Suprapubic skin (tissue), 4 donors: ENCODE results near the gene CLTCL1. TPM values are rescaled to one million over a fixed set of nuclear protein-coding genes. Genes with fewer than 3 reads are reported as not detected.

Source experiments
- DNase-seq, 2 donors: peaks; one replicate each; pipeline ENCODE4 v3.0.0-alpha.2; 2019; ENCODE audit warnings: low spot score in 2 of 2
- H3K27ac ChIP-seq: fragments of 200-600 bp; sonication (generic); one replicate; pipeline ENCODE4 v1.5.1; 2019
- H3K27me3 ChIP-seq: fragments of 200-600 bp; sonication (generic); one replicate; pipeline ENCODE4 v1.5.1; 2019
- H3K36me3 ChIP-seq: fragments of 200-600 bp; sonication (generic); one replicate; pipeline ENCODE4 v1.5.1; 2019
- H3K4me1 ChIP-seq: fragments of 200-600 bp; sonication (generic); one replicate; pipeline ENCODE4 v1.5.1; 2019
- H3K4me3 ChIP-seq: fragments of 200-600 bp; sonication (generic); one replicate; pipeline ENCODE4 v1.5.1; 2019; ENCODE audit warnings: mild to moderate bottlenecking
- H3K9me3 ChIP-seq: fragments of 200-600 bp; sonication (generic); one replicate; pipeline ENCODE4 v1.5.1; 2019
- CTCF ChIP-seq, 2 donors: fragments of 200-600 bp in 1 of 2; fragments of 450-650 bp in 1 of 2; sonication (generic) in 1 of 2; IDR thresholded peaks; one replicate each; pipeline ENCODE4 v1.5.1; 2016 to 2019; ENCODE audit warnings: antibody characterized with exemption in 2 of 2, mild to moderate bottlenecking in 1 of 2, moderate library complexity in 1 of 2
- EP300 ChIP-seq: sonication (generic); formaldehyde crosslinking; IDR thresholded peaks from one replicate; pipeline ENCODE4 v1.6.1; 2017; ENCODE audit warnings: antibody characterized with exemption
- POLR2A ChIP-seq, 2 donors: fragments of 450-650 bp; IDR thresholded peaks; one replicate each; pipeline ENCODE4 v1.6.1; 2017; ENCODE audit warnings: antibody characterized with exemption in 2 of 2, mild to moderate bottlenecking in 2 of 2, moderate library complexity in 2 of 2
- POLR2AphosphoS5 ChIP-seq, 3 donors: sonication (generic); formaldehyde crosslinking; IDR thresholded peaks; one replicate each; pipeline ENCODE4 v1.6.1; 2017; ENCODE audit warnings: antibody characterized with exemption in 3 of 3
- WGBS: methylation state at CpG from one replicate; pipeline ENCODE4 v1.1.5; 2018; 5-methylcytosine and 5-hydroxymethylcytosine counted together
- total RNA-seq, 4 donors: library from RNA; depleted of rRNA; stranded (reverse); fragments of >200 nt; gene quantifications; one replicate each; pipeline ENCODE4 v1.1.0, GENCODE V29; 2016

Gene CLTCL1
- total RNA-seq, 4 donors from 2014 or later = 5.6 to 12.5 (median 9.4) TPM

- TF ChIP-seq POLR2A (IDR thresholded peaks at IDR 0.05) = no peak
- TF ChIP-seq EP300 = no peak
- no peak for TF ChIP-seq CTCF (IDR thresholded peaks at IDR 0.05)
- TF ChIP-seq POLR2AphosphoS5 (IDR thresholded peaks at IDR 0.05) = no peak
- 94% methylated on average over 10 of the region's 18 CpGs for WGBS
- no peaks in the 10 kb centered on the region for H3K27me3 ChIP-seq
- H3K4me3 ChIP-seq = no peak overlapping the region
- peak in 1 of 2 donors; percentile 52 for DNase-seq
- H3K4me1 ChIP-seq = peaks cover 16% of the 10 kb centered on the region
- H3K27ac ChIP-seq = no peak overlapping the region
- H3K9me3 ChIP-seq = no peaks in the 10 kb centered on the region
- H3K36me3 ChIP-seq = peaks cover 74% of the 10 kb centered on the region
Measured at GRCh38 chr22:19134874-19135273, 156.6 kb downstream of the CLTCL1 start.

- peaks cover 68% of the 10 kb centered on the region for H3K36me3 ChIP-seq
- TF ChIP-seq POLR2AphosphoS5 (IDR thresholded peaks at IDR 0.05) (no peak), EP300 (no peak), CTCF (IDR thresholded peaks at IDR 0.05) (no peak), POLR2A (IDR thresholded peaks at IDR 0.05) (no peak)
Measured at GRCh38 chr22:19134176-19134831, 157.2 kb downstream of the CLTCL1 start.

GRCh38 chr22:19133561-19133960 lies 158.0 kb downstream of the CLTCL1 start:
- 97% methylated on average over 5 of the region's 13 CpGs for WGBS
- DNase-seq = no peak
- H3K36me3 ChIP-seq = peaks cover 61% of the 10 kb centered on the region
- H3K4me3 ChIP-seq = no peak overlapping the region
- H3K27ac ChIP-seq = no peak overlapping the region
- H3K27me3 ChIP-seq = no peaks in the 10 kb centered on the region
- peaks cover 26% of the 10 kb centered on the region for H3K4me1 ChIP-seq
- no peak for TF ChIP-seq POLR2A (IDR thresholded peaks at IDR 0.05)
- no peak for TF ChIP-seq CTCF (IDR thresholded peaks at IDR 0.05)
- TF ChIP-seq EP300 = no peak
- no peak for TF ChIP-seq POLR2AphosphoS5 (IDR thresholded peaks at IDR 0.05)
- no peaks in the 10 kb centered on the region for H3K9me3 ChIP-seq

More at GRCh38 chr22:19134176-19134831, 157.2 kb downstream of the CLTCL1 start:
- H3K4me3 ChIP-seq = no peak overlapping the region
- H3K27me3 ChIP-seq = no peaks in the 10 kb centered on the region
- no peaks in the 10 kb centered on the region for H3K9me3 ChIP-seq
- DNase-seq = no peak
- H3K27ac ChIP-seq = no peak overlapping the region
- H3K4me1 ChIP-seq = peaks cover 21% of the 10 kb centered on the region
- WGBS = 93% methylated on average over 12 of the region's 21 CpGs

GRCh38 chr22:19132693-19133400 lies 158.7 kb downstream of the CLTCL1 start:
- 90% methylated on average over 6 of the region's 9 CpGs for WGBS
- Histone ChIP-seq H3K36me3 (peaks cover 54% of the 10 kb centered on the region), H3K27ac (no peak overlapping the region), H3K4me1 (peaks cover 28% of the 10 kb centered on the region), H3K4me3 (no peak overlapping the region), H3K27me3 (no peaks in the 10 kb centered on the region), H3K9me3 (no peaks in the 10 kb centered on the region)
- TF ChIP-seq EP300 (no peak), POLR2A (IDR thresholded peaks at IDR 0.05) (no peak), POLR2AphosphoS5 (IDR thresholded peaks at IDR 0.05) (no peak), CTCF (IDR thresholded peaks at IDR 0.05) (no peak)
- no peak for DNase-seq

- H3K36me3 ChIP-seq = peaks cover 47% of the 10 kb centered on the region
- H3K4me1 ChIP-seq = peaks cover 35% of the 10 kb centered on the region
- H3K27ac ChIP-seq = no peak overlapping the region
- WGBS = 98% methylated on average over 10 of the region's 20 CpGs
- H3K4me3 ChIP-seq = no peak overlapping the region
- no peaks in the 10 kb centered on the region for H3K27me3 ChIP-seq
- no peak for TF ChIP-seq POLR2AphosphoS5 (IDR thresholded peaks at IDR 0.05)
- no peak for TF ChIP-seq CTCF (IDR thresholded peaks at IDR 0.05)
- TF ChIP-seq EP300 = no peak
- TF ChIP-seq POLR2A (IDR thresholded peaks at IDR 0.05) = no peak
- DNase-seq = no peak
- no peaks in the 10 kb centered on the region for H3K9me3 ChIP-seq
Measured at GRCh38 chr22:19132153-19132552, 159.4 kb downstream of the CLTCL1 start.
